GM18873 (cell line): ENCODE data around the gene DOCK2.
"Not testable (repeated sequence)": the region's sequence is repeated elsewhere in the genome, so short reads cannot be mapped to it uniquely, and the experiment has no call there.

Experiments used
- ATAC-seq: cut with Tn5 transposase; IDR thresholded peaks from one replicate; pipeline ENCODE4 v1.9.1; 2021; ENCODE audit warnings: mild to moderate bottlenecking, moderate library complexity, moderate number of reproducible peaks; ENCODE audit not compliant: unreplicated experiment, low FRiP score

Gene DOCK2

GRCh38 chr5:169746147-169746694, 109.1 kb downstream of the DOCK2 start:
- ATAC-seq, result no peak

- no peak for ATAC-seq
These were observed 111.1 kb downstream of the DOCK2 start for GRCh38 chr5:169748174-169748573.

- ATAC-seq, result no peak
These were observed 112.2 kb downstream of the DOCK2 start for GRCh38 chr5:169749295-169749694.

- ATAC-seq, result no peak
These were observed 114.4 kb downstream of the DOCK2 start for GRCh38 chr5:169751490-169751889.

GRCh38 chr5:169752566-169752965, 115.5 kb downstream of the DOCK2 start:
- not testable (repeated sequence) for ATAC-seq

- no peak for ATAC-seq
These were observed 116.7 kb downstream of the DOCK2 start for GRCh38 chr5:169753795-169754194.

- ATAC-seq, result no peak
These were observed 117.7 kb downstream of the DOCK2 start for GRCh38 chr5:169754737-169755136.

GRCh38 chr5:169756071-169756765, 119.1 kb downstream of the DOCK2 start:
- no peak for ATAC-seq

GRCh38 chr5:169757016-169757415, 119.9 kb downstream of the DOCK2 start:
- ATAC-seq, result no peak

GRCh38 chr5:169758886-169759285, 121.8 kb downstream of the DOCK2 start:
- no peak for ATAC-seq

- no peak for ATAC-seq
These were observed 123.2 kb downstream of the DOCK2 start for GRCh38 chr5:169760229-169760628.

- no peak for ATAC-seq
These were observed 125.4 kb downstream of the DOCK2 start for GRCh38 chr5:169762338-169763095.

GRCh38 chr5:169763376-169764017, 126.4 kb downstream of the DOCK2 start:
- peak; percentile 88 for ATAC-seq

GRCh38 chr5:169764018-169764378, 126.9 kb downstream of the DOCK2 start:
- ATAC-seq, result no peak

- ATAC-seq, result no peak
These were observed 128.3 kb downstream of the DOCK2 start for GRCh38 chr5:169765176-169765996.

GRCh38 chr5:169766943-169767342, 129.9 kb downstream of the DOCK2 start:
- not testable (repeated sequence) for ATAC-seq

GRCh38 chr5:169767938-169768337, 130.9 kb downstream of the DOCK2 start:
- no peak for ATAC-seq

- ATAC-seq, result no peak
These were observed 131.3 kb downstream of the DOCK2 start for GRCh38 chr5:169768416-169768815.

GRCh38 chr5:169770109-169770508, 133.0 kb downstream of the DOCK2 start:
- no peak for ATAC-seq

- no peak for ATAC-seq
These were observed 135.2 kb downstream of the DOCK2 start for GRCh38 chr5:169772256-169772655.
